ENCODE data around the gene DDX3X.
"Not testable (repeated sequence)": the region's sequence is repeated elsewhere in the genome, so short reads cannot be mapped to it uniquely, and the experiment has no call there.

Gene DDX3X

DNA sequence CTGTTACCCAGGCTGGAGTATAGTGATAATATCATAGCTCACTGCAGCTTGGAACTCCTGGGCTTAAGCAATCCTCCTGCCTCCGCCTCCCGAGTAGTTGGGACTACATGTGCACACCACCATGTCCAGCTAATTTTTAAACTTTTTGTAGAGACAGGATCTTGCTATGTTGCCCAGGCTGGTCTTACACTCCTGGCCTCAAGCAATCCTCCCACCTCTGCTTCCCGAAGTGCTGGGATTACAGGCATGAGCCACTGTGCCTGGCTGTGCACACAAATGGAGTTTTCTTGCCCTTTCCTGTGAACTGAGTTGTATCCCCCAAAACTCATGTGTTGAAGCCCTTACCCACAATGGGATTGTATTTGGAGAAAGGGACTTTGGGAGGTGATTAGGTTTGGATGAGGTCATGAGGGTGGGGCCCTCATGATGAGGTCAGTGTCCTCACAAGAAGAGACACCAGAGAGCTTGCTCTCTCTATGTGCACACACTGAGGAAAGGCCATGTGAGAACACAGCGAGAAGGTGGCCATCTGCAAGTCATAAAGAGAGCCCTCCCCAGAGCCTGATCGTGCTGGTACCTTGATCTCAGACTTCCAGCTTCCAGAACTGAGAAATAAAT lies 40.1 kb downstream of the DDX3X start:
- no peak for DNase-seq (ENCODE audit: low read depth)

DNA sequence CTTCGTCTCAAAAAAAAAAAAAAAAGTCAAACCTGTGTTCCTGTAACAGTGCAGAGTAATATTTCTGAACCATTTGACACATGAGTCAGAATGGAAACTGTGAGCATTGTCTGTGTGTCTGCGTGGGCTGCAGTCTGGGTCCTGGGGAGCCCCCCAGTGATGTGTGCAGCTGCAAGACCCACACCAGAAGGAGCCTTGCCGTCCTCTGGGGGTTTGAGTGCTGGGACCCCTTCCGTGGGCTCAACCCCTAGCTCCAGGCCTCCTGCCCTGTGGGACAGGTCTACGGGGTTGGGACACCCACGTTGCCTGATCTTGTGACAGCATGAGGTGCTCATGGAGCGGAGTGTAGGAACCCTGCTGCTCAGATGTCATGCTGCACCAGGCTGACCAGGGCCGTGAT lies 43.7 kb downstream of the DDX3X start:
- DNase-seq (ENCODE audit: low read depth) = no peak

DNA sequence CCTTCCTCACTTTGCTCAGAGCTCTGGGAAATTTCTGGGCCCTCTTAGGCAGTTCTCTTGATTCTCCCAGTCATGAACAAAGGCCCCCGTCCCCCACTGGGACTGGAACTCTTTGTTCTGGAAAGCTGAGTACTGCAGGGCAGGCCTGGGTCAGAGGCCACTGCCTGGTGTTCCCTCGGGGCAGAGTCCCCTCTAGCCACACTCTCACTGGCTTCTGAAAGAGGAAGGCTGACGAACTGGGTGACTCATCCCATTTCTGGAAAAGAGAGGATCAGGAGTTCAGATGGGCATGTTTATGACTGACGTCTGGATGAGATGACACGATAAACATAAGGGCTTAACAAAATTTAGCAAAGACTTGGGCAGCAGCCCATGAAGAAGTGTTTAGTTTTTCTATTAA lies 47.7 kb downstream of the DDX3X start:
- DNase-seq (ENCODE audit: low read depth) = no peak

DNA sequence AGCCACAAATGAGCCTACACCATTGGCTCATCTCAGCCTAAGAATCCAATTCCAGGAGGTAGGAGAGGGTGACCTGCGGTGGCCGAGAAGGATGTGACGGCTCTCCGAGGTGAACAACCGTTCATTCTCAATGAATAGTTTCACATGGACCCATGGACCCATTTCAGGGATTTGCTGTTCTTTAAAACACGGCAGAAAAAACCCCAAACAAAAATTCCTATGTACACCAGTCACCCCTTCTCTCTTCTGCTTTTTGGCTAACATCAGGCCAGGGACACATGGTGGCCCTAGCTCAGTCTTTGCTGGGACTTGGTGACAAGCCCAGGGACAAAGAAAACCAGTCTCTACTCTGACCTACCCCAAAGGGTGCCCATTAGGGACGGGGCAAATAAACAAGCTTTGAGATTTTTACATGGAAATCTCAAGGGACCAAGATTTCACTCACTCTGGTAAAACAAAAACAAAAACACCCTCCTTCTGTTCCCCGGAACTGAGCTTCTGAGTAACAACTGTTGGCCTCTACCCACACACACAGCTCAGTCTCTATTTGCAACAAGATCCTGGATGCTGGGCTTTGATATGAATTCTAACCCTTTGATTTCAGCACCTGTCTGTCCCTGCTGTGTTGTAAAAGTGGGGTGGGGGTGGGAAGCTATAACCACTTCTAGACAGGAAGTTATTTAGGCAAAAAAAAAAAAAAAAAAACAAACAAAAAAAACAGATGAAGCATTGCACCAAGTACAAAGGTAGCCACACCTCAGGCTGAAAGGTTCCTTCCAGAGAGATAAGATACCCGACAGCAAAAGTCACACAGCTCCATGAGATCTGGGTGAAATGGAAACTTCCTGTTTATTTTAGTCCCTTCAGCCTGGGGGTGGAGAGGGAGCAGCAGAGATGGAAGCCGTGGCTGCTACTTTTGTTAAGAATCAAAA lies 49.0 kb downstream of the DDX3X start:
- DNase-seq (ENCODE audit: low read depth) = no peak

DNA sequence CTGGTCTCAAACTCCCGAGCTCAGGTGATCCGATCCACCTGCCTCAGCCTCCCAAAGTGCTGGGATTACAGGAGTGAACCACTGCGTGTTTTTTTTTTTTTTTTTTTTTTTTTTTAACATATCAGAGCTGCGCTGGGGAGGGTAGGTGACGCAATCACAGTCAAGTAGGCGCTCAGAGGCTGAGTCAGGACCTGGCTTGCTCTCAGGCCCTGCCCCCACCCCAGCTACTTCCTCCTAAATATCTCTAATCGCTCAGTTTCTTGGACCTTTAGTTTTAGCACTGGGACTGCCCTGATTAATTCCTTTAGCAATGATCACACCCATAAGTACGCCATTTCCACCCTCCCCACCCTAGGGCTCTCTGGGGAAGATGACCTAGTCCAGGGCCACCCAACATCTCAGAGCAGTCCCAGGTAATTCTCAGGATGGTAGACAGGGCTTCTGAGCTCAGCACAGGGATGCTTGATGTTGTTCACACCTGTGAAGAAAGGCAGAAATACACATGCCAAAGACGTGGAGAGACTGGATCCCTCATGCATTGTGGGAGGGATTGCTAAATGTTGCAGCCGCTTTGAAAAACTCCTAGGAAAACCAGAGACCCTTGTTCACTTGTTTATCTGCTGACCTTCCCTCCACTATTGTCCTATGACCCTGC lies 50.2 kb downstream of the DDX3X start:
- DNase-seq (ENCODE audit: low read depth) = no peak

DNA sequence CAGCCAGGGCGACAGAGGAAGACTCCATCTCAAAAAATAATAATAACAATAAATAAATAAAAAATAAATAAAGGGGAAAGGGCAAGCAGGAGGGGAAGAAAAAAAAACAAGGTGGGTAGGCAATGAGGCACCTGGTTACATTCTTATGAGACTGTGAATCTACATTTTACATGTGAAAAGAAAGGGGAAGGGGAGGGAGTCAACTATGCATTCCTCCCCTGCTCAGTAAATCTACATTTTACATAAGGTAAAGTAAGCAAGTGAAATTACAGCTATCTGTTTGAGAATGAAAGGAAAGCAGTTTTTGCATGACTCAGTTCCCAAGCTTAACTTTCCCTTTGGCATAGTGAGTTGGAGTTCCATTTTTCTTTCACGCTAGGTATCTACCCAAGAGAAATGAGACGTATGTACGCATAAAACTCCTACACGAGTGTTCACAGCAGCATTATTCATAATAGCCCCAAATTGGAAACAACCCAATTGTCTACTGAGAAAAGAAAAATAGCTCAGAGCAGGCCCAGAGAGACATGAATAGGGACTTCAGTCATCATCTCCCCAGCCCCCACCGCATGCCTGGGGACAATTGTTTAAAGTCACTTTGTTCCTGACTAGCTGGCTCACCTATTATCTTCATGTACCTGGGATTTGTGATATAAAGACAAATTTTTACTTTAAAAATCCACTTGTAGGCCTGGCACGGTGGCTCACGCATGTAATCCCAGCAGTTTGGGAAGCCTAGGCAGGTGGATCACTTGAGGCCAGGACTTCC lies 52.4 kb downstream of the DDX3X start:
- no peak for DNase-seq (ENCODE audit: low read depth)

DNA sequence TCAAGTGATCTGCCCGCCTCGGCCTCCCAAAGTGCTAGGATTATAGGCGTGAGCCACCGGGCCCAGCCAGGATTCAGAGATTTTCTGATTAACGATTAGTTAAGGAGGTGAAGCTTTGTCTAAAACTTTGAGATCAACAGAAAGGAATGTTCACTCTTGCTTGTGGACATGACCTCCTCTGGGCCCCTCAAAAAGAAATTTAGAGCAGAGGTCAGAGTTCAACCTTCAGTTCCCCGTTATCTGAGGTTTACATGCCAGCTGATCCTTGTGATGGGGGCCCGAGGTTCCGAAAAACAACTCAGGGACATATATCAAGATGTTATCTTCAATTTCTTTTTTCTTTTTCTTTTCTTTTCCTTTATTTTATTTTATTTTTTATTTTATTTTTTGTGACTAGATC lies 54.6 kb downstream of the DDX3X start:
- no peak for DNase-seq (ENCODE audit: low read depth)

DNA sequence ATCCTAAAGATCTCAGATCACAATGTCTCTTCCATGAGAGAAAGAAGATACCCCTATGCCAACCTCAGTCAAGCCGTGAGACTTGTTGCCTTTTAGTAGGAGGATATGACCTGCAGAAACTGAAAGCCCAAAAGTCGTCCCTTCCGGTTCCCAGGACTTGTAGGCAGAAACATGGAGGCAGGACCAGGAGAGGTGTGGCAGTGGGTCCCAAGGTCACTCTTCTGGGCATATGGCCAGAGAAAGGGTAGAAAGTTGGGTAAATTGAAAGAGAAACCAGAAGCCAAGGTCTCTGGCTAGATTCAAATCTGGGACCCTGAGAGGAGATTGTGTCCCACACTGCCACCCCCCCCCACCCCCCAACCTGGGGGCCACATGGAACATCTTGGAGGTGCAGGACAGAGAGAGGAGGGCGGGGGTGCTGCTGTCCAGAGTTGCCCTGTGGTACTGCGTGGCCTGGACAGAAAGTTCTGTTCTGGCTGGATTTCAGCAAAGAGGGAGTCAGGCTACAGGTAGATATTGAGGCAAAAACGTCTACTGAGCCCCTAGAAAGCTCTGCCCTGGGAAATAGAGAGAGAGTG lies 55.4 kb downstream of the DDX3X start:
- no peak for DNase-seq (ENCODE audit: low read depth)

DNA sequence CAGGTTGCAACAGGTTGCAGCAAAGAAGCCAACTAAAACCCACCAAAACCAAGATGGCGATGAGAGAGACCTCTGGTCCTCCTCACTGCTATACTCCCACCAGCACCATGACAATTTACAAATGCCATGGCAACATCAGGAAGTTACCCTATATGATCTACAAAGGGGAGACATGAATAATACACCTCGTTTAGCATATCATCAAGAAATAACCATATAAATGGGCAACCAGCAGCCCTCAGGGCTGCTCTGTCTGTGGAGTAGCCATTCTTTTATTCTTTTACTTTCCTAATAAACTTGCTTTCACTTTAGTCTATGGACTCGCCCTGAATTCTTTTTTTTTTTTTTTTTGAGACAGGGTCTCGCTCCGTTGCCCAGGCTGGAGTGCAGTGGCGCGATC lies 56.6 kb downstream of the DDX3X start:
- not testable (repeated sequence) for DNase-seq (ENCODE audit: low read depth)

DNA sequence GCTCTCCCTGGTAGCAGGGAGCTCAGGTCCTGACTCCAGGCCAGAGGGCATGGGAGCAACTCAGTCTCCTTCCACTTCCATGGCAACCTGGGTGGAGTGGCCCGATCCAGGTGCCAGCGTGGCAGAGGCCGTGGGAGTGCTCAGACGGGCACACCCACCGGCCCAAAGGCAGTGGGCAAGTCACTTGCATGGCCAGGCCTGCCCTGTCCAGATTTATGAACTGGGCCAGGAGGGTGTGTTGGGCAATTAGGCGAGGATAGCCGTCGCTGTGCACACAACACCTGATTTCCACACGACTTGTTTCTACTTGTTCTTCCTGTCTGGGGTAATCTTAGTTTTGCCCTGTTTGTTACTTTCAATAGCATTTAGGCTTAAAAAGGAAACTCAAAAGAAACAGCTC lies 57.6 kb downstream of the DDX3X start:
- DNase-seq (ENCODE audit: low read depth) = no peak

DNA sequence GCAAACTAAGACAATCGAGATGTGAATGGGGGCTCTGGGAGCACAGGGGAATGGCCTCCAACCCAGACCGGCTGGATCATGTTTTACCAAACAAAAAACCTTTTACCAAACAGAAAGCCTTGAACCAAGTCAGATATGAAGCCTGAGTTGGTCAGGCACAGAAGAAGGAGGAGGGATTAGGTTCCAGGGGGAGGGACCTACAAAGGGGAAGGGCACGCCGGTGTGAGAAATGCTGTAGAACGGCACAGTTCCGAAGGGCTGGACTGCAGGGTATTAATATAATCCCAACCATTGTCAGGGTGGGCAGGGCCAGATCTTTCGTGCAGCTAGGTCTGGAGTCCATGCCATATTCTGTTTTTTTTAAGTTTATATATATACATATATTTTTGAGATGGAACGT lies 60.3 kb downstream of the DDX3X start:
- DNase-seq (ENCODE audit: low read depth) = no peak

DNA sequence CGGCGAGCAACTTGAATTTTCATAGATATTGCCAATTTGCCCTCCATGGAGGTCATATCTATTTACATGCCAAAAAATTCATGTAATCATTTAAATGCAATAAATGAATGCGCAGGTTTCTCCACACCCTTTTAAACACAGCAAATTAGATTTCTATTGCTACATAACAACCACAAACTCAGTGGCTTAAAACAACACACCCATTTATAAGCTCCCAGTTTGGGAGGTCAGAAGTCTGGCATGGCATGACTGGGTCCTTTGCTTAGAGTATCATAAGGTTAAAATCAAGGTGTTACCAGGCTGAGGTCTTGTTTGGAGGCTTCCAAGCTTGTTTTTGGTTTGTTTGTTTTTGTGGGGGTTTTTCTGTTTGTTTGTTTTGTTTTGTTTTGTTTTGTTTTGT lies 63.3 kb downstream of the DDX3X start:
- no peak for DNase-seq (ENCODE audit: low read depth)

DNA sequence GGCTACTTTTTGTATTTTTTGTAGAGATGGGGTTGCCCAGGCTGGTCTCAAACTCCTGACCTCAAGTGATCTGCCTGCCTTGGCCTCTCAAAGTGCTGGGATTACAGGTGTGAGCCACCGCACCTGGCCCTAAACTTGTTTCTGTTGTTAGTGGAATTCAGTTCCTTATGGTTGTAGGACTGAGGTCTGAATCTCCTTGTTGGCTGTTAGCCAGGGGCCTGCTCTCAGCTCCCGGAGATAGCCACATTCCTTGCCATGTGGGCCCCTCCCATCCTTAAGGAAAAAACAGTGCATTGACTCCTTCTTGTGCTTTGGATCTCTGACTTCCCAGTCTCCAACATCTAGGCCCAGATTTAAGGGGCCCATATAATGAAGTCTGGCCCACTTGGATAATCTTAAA lies 63.8 kb downstream of the DDX3X start:
- no peak for DNase-seq (ENCODE audit: low read depth)

DNA sequence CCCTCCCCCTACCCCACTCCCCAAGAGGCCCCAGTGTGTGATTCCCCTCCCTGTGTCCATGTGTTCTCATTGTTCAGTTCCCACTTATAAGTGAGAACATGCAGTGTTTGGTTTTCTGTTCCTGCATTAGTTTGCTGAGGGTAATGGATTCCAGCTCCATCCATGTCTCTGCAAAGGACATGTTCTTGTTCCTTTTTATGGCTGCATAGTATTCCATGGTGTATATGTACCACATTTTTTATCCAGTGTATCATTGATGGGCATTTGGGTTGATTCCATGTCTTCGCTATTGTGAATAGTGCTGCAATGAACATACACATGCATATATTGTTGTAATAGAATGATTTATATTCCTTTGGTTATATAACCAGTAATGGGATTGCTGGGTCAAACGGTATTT lies 68.6 kb downstream of the DDX3X start:
- not testable (repeated sequence) for DNase-seq (ENCODE audit: low read depth)

DNA sequence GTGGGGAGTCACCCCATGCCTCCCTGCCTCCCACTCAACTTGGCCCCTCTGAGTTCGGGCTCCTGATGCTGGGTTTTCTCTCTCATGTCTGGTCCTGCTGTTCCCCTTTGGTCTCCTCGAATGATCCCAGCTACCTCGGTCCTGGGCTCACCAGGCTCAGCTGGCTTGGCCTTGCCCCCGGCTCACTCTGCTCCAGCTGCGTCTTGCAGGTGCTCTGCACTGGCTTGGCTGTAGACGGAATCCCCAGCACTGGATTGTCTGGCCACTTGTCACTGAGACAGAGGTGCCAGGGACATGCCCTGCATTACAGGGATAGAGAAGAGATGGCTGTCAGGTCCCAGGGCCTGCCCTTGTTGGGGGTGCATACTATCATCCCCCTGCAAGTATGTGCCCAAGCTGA lies 71.6 kb downstream of the DDX3X start:
- no peak for DNase-seq (ENCODE audit: low read depth)

DNA sequence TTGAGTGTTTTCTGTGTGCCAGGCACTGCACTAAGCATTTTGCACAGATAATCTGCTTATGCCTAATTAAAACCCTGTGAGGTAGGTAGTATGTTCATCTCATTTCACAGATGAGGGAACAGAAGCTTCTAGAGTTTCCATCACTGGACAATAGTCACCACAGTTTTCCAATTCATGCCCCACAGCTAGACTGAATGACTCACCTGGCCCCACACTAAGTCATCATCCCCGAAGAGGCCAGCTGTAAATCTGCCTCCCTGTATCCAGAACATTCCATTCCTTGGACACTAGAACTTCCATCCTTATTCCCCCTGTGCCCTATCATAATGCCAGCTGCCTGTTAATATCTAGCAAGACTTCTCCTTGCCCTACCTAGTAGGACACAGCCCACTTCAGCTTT lies 72.2 kb downstream of the DDX3X start:
- DNase-seq (ENCODE audit: low read depth) = no peak

DNA sequence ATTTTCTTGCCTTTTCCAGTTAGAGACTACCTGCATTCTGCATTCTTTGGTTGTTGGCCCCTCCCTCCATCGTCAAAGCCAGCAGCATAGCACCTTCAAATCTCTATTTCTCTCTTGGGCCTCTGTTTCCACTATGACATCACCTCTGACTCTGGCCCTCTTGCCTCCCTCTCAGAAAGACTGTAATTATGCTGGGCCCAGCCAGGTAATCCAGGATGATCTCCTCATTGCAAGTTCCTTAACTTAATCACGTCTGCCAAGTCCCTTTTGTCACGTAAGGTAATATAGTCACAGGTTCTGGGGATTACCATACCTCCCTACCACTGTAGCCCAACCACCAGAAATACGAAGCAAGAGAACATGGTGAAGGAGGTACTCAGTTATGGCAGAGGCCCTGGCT lies 73.9 kb downstream of the DDX3X start:
- no peak for DNase-seq (ENCODE audit: low read depth)

DNA sequence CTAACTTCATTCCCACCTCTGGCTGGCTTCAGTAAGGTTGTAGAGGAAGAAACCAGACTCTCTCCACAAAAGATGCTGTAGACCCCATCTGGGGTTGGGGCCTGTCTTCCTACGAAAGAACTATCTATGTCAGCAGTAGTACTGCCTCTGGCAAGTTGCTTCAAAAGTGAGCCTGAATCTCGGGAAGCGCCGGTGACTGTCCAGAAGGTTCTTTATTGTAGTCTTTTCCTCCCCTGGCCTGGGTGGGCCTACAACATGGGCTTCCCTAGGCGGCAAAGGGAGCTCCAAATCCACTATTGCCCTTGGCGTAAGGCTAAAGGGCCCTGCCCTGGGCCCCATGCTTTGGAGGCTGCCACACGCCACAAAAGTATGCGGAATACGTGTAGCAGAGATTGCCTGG lies 74.6 kb downstream of the DDX3X start:
- DNase-seq (ENCODE audit: low read depth) = no peak

DNA sequence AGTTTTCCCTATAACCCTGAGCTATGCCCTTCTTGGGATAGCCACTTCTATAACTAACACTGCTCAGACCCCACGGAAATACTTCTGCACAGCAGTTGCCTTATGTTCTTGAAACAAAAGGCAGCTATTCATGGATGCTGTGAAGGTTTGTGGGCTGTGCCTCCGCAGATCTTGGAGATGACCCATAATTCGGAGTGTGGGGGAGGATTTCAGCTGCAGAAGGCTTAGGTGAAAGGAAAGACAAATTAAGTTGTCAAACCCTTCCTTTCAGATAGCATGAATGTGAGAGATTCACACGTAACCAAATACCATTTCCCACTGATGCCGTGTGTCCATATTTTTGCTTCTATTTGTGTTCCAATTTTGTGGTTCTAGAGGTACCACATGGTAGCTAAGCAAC lies 75.0 kb downstream of the DDX3X start:
- no peak for DNase-seq (ENCODE audit: low read depth)

DNA sequence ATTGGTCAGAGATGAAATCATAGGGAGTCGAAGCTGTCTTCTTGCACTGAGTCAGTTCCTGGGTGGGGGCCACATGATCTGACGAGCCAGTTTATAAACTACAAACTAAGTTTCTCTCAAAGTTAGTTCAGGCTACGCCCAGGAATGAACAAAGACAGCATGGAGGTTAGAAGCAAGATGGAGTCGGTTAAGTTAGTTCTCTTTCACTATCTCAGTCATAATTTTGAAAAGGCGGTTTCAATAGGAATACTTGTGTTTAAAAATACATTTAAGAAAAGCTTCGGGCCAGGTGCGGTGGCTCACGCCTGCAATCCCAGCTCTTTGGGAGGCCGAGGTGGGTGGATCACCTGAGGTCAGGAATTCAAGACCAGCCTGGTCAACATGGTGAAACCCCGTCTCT lies 77.3 kb downstream of the DDX3X start:
- not testable (repeated sequence) for DNase-seq (ENCODE audit: low read depth)

DNA sequence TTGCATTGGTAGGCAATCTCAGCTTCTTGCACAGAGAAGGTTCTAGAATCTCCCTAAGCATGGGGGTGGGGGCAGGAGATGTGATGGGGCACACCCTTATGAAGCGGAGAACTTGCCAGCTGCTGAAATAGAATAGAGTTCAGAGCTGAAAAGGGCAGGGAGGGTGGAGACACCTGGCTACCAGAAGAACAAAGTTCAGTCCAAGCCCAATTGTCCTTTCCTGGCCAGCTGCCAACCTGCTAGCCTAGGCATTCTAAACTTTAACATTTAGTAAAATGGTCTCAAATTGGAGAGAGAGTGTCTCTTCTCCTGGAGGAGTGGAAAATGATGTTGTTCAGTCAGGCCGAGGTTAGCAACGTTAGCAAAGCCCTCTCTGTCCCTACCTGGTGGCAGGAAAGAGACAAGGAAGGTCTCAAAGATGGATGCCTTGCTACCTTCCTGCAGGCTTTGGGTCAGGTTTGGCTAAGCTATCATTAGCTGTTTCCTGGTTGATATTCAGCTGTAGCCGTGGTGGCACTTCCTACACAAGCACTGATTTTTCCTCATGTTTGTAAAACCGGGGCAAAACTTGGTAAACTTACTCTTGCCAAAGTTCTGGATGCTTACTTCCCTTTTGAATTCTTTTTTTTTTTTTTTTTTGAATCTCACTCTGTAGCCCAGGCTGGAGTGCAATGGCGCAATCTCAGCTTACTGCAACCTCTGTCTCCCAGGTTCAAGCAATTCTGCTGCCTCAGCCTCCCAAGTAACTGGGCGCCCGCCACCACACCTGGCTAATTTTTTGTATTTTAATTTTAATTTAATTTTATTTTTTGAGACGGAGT lies 78.5 kb downstream of the DDX3X start:
- no peak for DNase-seq (ENCODE audit: low read depth)

All from stimulated activated CD8-positive, alpha-beta memory T cell treated with anti-CD3 and anti-CD28 coated beads, Interleukin-12 subunit alpha, Interleukin-12 subunit beta, amount 100 ng/mL, for 4 hours (primary cell).